DMS 273 (cell line): ENCODE data around the gene SMARCA1.

Experiments
- DNase-seq: peaks from one replicate; lab custom pipeline; 2025; ENCODE audit not compliant: unreplicated experiment; lab: John Stamatoyannopoulos, UW

Gene SMARCA1

DNA sequence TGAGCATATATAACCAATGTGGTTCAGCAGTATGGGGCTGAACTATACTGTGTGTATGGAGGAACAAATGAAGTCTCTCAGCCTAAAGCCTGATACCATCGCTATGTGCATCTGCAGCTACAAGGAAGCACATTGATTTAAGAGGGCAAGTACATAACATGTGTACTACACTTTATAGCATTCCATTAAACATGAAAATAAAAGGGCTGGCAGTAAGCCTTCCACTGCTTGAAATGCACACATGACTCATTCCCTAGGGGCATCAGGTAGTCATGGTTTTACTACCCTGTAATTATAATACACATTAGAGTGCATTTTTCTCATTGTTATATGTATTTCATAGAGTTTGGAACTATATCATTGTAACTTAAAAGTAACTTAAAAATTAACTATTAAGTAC is 51.2 kb downstream of the SMARCA1 start:
- no peak for DNase-seq

DNA sequence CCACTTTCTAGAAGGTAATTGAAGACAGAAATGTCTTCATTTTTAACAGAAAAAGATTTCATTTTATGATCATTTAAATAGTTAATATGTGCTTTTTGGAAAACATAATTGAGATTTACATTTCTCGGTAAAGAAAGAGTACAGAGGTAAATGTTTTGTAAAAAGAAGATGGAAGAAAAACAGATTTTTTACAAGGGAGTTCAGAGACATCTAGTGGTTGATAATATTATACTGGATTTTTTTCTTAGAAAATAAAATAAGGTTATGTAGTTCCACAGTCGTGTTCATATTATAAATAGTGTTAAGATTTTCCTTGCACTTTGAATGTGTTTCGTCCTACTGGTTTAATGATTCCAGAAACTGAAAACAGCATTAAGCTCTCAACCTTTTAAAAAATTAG is 60.6 kb downstream of the SMARCA1 start:
- peak; percentile 5 for DNase-seq

DNA sequence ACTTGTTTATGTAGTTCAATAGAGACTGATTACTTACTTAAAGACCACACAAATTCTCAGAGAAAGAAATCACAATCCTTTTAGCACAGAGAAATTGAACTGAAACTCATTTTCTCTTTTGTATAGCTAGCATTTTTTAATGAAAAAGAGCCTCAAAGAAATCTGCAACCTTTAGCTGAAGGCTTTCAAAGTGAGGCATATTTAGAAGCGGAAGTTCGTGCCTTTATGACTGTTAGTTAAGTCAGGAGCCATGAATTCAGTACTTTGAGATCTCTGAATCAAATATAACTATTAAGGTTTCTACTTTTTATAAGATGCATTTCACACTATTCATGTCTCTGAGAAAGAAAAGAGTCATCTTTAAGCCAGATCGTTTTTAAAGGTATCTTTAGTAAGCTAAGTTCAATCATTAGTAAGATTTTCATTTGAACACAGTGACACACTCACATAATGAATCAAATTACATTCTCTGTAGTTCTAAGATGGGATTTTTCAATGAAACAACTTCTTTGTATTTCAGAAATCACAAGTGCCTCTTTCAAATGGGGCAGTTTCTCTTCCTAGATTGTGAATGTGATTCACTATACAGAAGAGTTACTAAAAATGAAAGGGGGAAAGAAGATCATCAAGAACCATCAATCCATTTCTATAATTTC is 61.4 kb downstream of the SMARCA1 start:
- no peak for DNase-seq

DNA sequence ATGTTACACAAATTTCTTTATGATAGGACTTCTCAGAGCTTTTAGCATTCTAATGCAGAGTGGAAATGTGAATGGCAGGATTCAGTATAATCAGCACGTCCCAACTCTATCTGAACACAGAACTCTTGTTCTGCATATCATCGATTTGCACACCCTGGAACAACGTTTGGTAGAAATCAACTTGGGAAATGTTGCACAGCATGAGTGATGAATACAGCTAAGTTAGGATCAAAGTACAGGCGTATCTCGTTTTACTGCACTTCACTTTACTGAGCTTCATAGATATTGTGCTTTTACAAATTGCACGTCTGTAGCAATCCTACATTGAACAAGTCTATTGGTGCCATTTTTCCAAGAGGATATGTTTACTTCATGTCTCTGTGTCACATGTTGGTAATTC is 70.8 kb downstream of the SMARCA1 start:
- DNase-seq, result no peak

DNA sequence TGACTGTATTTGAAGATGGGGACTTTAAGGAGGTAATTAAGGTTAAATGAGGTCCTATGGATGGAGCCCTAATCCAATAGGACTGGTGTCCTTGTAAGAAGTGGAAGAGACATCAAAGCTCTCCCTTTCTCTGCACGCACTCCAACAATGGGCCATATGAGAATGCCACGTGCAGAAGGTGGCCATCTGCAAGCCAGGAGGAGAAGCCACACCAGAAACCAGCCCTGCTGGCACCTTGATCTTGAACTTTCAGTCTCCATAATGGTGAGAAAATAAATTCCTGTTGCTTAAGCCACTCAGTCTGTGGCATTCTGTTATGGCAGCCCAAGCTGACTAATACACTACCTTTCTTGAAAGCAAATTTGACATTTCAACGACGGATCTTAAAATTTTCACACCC is 73.2 kb downstream of the SMARCA1 start:
- no peak for DNase-seq

DNA sequence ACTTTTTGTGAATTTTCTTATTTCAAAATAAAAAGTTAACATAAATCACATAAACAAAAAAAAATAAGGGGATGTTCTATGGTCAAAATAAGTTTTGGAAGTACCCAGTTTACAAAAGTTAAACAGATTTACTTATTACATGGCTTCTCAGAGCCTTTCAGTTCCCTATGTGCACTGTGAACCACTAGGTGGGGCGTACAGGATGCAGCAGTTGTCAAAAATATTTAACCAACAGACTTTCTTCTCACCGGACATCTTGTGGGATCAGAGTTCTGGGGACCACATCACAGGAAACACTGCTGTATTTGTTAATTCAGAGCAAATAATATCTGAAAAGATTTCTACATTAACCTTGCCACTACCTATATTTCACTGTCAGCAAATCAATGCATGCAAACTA is 74.1 kb downstream of the SMARCA1 start:
- peak; percentile 11 for DNase-seq

DNA sequence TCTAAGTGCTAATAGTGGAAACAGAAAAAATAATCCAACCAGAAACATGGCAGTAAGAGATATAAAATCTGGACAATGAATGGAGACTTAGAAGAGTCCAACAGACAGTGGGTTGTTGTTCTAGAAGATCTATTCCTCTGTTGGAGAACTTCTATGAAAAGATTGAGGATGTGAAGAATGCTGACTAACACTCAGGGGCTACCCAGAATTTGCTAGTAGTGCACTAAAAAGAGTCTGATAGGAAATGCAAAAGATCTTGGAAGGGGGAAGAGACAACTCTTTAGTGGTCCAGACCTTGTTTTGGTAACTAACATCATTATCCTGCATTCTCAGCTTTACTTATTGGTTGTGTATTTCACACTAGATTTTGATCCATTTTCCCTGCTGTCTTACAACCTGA is 77.9 kb downstream of the SMARCA1 start:
- DNase-seq, result no peak

DNA sequence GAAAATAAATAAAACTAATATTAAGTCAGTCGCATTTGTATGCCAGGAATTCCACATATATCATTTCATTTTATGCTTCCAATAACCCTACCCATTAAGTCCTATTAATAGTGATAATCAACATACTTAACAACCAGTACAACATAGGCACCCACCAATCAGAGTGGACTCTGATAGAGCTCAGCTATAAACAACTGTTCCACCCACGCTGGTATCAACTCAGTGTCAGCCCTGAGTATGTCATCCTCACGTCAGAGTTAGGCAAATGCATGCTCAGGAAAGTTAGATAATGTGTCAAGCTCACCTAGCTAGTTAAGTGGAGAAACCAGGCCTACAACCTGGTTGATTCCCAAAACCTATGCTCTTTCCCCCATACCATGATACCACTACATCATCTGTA is 89.3 kb downstream of the SMARCA1 start:
- DNase-seq, result no peak

DNA sequence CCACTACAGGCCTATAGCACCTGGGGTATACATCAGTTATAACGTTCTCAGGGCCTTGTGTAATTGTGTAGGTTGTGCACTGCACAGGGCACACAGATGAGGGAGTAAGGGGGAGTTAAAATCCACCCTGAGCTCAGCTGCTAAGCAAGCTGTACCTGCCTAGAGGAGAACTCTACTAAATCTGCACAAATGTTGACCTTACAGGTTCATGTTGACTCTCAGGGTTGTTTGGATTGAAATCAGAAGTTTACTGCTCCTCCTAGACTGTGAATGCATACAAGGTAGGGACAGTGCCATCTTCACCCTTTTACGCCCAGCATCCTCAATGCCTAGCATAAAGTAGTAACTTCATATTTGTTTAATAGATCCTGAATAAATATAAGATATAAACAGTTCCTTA is 89.8 kb downstream of the SMARCA1 start:
- no peak for DNase-seq

DNA sequence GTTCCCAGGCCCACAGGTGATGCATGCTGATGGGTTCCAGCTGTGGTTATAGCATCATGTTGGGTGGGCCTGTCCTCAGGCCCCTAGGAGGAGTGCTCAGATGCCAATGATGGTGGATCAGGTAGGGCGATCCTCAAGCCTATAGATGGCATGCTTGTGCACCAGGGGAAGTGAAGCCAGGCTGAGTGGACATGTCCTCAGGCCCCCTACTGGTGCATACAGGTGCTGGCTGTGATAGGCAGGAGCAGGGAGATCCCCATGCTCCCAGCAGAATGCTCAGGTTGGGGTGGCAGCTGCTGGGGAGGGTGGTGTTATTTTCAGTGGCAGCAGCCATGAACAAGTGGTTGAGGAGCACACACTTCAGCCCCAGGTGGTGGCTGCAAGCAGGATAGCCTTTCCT is 96.0 kb downstream of the SMARCA1 start:
- DNase-seq, result no peak

DNA sequence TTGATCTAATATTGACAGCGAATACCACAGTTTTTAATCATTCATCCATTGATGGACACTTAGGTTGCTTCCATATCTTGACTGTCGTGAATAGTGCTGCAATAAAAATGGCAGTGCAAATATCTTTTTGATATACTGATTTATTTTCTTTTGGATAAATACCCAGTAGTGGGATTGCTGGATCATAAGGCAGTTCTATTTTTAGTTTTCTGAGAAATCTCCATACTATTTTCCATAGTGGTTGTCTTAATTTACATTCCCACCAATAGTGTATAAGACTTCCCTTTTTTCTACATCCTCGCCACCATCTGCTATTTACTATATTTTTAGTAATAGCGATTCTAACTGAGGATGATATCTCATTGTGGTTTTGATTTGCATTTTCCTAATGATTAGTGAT is 100.1 kb downstream of the SMARCA1 start:
- DNase-seq, result no peak

DNA sequence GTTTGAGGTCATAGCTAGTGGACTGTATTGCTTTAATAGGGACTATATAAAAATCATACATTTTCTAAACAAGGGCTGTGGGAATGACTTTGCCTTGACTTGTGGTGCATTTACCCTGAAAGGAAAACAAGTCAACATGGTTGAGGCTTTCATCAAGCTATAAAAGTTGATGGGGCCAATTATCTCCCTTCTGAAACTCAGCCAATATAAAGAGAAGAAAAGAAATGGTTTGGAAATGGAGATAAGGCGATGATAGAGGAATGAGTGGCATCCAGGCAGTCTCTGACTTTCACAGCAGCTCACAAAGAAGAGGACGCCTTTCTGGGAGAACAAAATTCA is 118.7 kb downstream of the SMARCA1 start:
- no peak for DNase-seq

DNA sequence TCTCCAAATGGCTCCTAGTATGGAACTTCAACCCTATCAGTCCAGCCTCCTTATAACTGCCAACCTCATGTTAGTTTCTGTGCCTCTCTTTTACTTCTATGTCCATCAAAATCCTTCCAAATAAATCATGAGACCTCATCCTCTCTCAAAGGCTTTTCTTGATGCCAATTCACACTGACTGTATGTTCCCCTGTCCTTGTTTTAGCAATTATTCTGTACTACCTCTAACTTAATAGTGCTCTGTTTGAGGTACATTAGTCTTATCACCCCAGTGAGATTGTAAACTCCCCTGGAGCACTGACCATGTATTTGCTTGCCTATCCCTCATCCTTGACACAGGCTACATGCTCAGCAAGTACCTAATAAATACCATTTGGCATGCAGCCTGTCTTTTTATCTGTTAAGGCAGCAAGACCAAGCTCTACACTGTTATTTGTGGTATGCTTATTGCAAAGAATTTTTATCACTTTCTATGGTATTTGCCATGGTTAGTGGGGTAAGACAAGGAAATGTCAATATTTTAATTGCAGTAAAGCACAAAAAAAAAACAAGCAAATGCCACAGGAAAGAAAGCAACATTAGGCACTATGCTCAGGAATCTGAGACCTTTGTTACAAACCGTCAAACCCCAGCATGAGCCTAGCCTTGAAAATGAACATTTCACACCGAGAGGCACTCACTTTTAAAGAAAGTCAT is 119.2 kb downstream of the SMARCA1 start:
- DNase-seq, result no peak
